ENCODE results near the gene DNHD1.
A peak's percentile ranks its signal among the peaks of the same experiment; 100 is the strongest.

DNHD1 gene

DNA sequence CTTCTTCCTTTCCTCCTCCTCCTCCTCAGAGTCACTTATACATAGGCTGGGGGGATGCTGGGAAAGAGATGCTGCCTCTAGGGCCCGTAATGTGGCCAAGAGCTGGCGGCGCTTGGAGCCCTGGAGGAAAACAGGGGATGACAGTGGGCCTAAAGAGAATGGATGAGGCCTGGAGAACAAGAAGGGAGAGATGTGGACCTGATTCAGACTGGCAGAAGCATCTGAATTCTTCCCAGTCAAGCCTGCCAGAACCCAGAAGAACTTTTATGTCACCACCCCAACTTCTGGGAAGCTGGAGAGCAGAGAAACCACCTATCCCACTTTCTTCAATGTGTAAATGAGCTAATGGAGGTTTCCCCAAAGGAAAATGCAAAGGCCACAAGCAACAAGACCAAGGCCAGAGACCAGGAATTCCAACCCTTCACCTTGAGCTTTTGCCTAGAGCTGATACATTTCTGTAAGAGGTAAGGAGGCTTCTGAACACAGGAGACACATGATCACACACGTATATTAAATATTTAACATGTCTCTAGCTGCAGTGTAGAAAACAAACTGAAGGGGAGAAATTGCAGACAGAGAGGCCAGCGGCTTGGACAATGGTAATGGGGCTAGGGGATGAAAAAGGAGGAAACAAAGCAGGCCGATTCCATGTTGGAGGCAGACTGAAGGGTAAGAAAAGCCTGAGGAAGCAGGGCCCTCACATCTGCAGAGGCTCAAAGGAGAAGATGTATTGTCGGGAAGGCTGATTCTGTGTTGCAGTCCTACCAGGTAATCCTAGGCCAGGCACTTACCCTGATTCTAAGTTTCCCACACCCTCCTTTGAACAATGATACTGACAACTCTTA is 105.2 kb downstream of the DNHD1 start:
- ATAC-seq (no peak), DNase-seq (ENCODE audit: low spot score in 2 of 2) (peak in 1 of 2 donors; percentile 46)
- Mint-ChIP-seq H3K27ac (no peak overlapping the region), H3K4me1 (peaks cover 31% of the 10 kb centered on the region), H3K4me3 (no peak overlapping the region), H3K36me3 (peaks cover 51% of the 10 kb centered on the region), H3K9me3 (no peaks in the 10 kb centered on the region)

DNA sequence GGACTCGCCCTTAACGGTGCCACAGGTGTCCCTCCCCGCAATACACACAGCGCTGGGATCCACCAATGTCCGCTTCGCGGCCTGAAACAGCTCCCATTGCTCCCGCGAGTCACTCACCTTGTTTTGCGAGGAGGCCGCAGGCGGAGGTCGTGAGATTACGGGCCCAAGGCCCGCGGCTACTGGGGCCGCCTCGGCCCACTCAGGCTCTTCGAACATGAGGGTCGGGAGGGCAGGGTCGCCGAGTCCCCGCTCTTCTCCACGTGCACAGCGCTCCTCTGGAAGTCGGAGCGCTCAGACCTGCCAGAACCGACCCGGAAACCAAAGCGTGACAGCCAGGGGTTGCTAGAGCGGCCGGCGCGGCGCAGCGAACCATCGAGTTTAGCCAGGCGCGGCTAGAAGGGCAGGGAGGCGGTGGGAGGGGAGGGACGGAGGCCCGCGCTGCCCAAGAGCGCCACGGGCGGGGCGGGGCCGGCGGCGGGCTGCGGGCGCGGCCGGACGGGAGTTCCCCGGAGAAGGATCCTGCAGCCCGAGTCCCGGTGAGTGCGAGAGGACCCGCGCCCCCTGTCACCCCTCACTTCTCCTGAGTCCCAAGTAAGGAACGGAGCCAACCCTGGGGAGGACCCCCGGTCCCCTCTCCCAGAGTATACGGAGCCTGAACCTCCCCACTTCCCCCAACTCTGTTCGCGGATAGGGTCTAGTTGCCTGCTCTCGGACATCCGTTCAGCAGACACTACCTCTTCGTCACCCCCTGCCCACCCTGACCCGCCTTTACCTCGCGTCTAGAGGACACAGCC is 106.4 kb downstream of the DNHD1 start, which contains the start of the genes ILK and RRP8:
ILK (plus strand) TSS at position 488 of the 794 bp plus-strand sequence. CDS start 498 bp downstream, outside the sequence.
RRP8 (minus strand) TSS at position 330 of the 794 bp plus-strand sequence; CDS start at position 216, 114 bp downstream.
- H3K27ac Mint-ChIP-seq = no peak within 1 kb of the TSS
- H3K4me1 Mint-ChIP-seq = peaks cover 28% of the 10 kb centered on the region
- H3K36me3 Mint-ChIP-seq = peaks cover 51% of the 10 kb centered on the region
- no peaks in the 10 kb centered on the region for H3K9me3 Mint-ChIP-seq
- ATAC-seq (peak; percentile 88), DNase-seq (ENCODE audit: low spot score in 2 of 2) (peak; percentile 71 to 93)
- H3K4me3 Mint-ChIP-seq = no peak within 1 kb of the TSS

DNA sequence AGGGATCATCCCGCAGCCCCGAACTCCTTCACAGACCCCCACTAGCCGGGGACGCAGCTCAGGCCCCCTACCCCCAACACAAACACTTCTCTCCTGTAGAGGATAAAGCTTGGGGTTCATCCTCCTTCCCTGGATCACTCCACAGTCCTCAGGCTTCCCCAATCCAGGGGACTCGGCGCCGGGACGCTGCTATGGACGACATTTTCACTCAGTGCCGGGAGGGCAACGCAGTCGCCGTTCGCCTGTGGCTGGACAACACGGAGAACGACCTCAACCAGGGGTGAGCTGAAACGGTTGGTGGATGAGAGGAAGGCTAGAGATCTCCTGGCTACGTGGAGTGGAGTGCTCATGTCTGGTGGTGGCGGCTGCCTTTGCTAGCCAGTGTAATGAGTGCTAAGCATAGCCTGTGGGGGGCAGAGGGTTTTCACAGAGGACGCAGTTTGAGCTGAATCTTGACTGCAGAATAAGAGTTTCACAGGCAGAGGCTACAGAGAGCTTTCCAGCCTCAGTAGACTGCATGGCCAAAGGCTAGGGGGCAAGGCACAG is 107.1 kb downstream of the DNHD1 start:
- DNase-seq (ENCODE audit: low spot score in 2 of 2) = no peak
- ATAC-seq = peak; percentile 71

DNA sequence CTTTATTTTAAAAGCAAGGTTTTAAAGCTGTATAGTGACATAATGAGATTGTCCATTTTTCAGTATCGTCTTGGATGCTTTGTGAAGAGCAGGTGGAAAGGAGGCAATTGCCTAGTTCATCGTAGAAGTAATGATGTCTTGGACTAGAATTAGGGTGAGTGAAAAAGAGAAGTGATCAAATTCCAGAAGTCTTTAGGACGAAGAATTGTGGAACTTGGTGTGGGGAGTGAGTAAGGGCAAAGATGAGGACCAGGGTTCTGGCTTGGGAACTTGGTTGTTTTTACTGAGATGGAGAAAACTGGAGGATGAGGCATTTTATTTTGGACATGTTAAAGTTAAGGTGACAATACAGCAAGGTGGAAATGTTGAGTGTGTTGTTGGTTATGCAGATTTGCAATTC is 107.7 kb downstream of the DNHD1 start:
- ATAC-seq (no peak), DNase-seq (ENCODE audit: low spot score in 2 of 2) (peak in 1 of 2 donors; percentile 37)
- Mint-ChIP-seq H3K36me3 (peaks cover 51% of the 10 kb centered on the region), H3K4me3 (no peak overlapping the region), H3K9me3 (no peaks in the 10 kb centered on the region), H3K4me1 (peaks cover 33% of the 10 kb centered on the region), H3K27ac (no peak overlapping the region)

More for the DNA sequence above, 107.1 kb downstream of the DNHD1 start:
- H3K36me3 Mint-ChIP-seq = peaks cover 51% of the 10 kb centered on the region
- H3K4me3 Mint-ChIP-seq = no peak overlapping the region
- peaks cover 28% of the 10 kb centered on the region for H3K4me1 Mint-ChIP-seq
- H3K9me3 Mint-ChIP-seq = no peaks in the 10 kb centered on the region
- H3K27ac Mint-ChIP-seq = no peak overlapping the region

DNA sequence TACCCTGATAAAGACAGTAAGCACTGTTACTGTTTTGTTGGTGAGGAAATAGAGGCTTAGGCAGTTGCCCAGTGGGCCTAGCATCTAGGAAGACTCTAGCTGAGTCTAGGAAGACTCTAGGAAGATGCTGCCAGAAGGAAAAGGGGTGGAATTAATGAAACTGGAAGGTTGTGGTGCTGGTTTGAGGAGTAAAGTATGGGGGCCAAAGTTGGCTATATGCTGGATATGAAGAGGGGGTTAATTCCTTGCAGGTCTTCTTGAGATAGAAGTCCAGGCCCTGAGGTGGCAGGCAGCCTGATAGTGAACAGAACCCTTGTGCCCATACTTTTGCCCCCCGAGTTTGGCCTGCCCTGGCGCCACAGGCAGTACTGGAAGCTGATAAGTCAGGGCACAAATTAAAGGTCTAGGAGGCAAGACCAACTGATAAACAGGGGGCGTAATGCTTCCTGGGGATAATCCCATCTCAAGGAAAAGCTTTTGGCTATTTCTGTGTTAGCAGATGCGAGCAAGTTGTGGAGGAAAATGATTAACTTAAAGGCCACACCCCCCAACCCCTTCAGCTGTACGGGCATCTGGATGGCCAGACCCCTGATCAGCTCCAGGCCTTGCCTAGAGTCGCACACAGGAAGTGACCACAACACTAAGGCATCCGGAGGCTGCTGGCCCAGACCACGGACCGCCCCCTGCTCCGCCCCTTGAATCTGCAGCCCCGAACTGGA is 109.5 kb downstream of the DNHD1 start:
- Mint-ChIP-seq H3K27ac (no peak overlapping the region), H3K4me3 (no peak overlapping the region), H3K4me1 (peaks cover 51% of the 10 kb centered on the region), H3K9me3 (no peaks in the 10 kb centered on the region), H3K36me3 (peaks cover 57% of the 10 kb centered on the region)
- DNase-seq (ENCODE audit: low spot score in 2 of 2) (peak; percentile 43 to 80), ATAC-seq (peak; percentile 53)

DNA sequence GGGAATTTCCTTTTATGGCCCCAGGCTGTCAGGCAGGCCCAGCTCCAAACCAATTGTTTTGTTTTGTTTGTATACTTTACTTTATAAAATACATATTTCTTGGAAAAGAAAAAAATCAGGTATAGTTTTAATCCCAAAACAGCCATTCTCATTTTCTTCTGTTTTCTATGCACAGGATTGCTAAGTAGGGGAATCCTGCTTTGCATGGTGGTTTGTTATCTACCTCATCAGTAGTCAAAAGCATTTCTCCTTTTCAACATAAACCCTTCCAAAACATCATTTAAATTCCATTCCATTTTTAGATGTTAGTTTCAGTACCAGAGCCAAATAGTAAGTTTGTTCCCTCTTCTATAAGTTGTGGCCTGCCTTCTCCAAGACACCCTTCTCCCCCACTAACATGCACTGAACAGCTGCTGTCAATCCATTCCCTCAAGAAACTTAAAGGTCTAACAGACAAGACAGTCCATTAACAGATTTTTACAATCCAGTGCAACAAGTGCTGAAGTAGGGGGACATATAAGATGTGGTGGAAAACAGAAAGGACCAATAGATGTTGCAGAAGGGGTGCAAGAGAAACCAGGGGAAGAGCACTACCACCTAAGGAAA is 110.2 kb downstream of the DNHD1 start:
- peaks cover 52% of the 10 kb centered on the region for H3K36me3 Mint-ChIP-seq
- H3K4me1 Mint-ChIP-seq = peaks cover 51% of the 10 kb centered on the region
- H3K4me3 Mint-ChIP-seq = no peak overlapping the region
- H3K9me3 Mint-ChIP-seq = no peaks in the 10 kb centered on the region
- no peak for ATAC-seq
- peak overlapping the region; percentile 61 for H3K27ac Mint-ChIP-seq
- peak in 1 of 2 donors; percentile 48 for DNase-seq (ENCODE audit: low spot score in 2 of 2)

DNA sequence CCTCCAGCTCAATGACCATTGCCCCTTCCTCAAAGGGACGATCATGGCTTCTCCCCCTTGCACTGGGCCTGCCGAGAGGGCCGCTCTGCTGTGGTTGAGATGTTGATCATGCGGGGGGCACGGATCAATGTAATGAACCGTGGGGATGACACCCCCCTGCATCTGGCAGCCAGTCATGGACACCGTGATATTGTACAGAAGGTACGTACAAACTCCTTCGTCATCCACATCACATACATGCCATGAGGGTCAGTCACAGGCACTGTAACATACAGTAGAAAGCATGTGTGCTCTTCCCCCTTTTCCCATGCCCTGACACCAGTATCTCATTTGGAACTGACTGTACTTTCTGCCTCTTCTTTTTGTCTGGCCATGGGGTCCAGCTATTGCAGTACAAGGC is 110.9 kb downstream of the DNHD1 start:
- DNase-seq (ENCODE audit: low spot score in 2 of 2) (peak in 1 of 2 donors; percentile 41), ATAC-seq (no peak)
- H3K9me3 Mint-ChIP-seq = no peaks in the 10 kb centered on the region
- H3K4me1 Mint-ChIP-seq = peaks cover 51% of the 10 kb centered on the region
- no peak overlapping the region for H3K4me3 Mint-ChIP-seq
- H3K36me3 Mint-ChIP-seq = peaks cover 52% of the 10 kb centered on the region
- peak overlapping the region; percentile 61 for H3K27ac Mint-ChIP-seq

DNA sequence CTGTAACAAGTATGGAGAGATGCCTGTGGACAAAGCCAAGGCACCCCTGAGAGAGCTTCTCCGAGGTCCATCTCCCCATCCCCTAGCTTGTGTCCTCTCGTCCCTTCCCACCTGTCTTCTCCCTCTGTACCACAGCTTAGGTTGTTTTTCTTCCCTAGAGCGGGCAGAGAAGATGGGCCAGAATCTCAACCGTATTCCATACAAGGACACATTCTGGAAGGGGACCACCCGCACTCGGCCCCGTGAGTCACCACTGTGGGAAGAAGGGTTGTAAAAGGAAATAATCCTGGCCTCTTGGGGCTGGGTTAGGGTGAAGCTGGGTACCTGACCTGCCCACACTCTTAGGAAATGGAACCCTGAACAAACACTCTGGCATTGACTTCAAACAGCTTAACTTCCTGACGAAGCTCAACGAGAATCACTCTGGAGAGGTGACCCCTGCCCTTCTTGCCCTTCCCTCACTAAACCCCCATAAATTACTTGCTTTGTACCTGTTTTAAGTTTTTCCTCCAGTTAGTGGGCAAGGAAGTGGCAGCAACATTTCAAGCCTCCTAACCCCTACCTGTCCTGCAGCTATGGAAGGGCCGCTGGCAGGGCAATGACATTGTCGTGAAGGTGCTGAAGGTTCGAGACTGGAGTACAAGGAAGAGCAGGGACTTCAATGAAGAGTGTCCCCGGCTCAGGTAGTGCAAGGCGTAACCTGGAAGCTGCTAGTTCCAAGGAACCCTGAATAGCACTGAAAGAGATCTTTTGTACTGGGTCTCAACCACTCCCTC is 111.8 kb downstream of the DNHD1 start:
- Mint-ChIP-seq H3K9me3 (no peaks in the 10 kb centered on the region), H3K36me3 (peaks cover 52% of the 10 kb centered on the region), H3K4me1 (peaks cover 51% of the 10 kb centered on the region), H3K27ac (peak overlapping the region; percentile 61), H3K4me3 (no peak overlapping the region)
- DNase-seq (ENCODE audit: low spot score in 2 of 2) = peak in 1 of 2 donors; percentile 48
- no peak for ATAC-seq

DNA sequence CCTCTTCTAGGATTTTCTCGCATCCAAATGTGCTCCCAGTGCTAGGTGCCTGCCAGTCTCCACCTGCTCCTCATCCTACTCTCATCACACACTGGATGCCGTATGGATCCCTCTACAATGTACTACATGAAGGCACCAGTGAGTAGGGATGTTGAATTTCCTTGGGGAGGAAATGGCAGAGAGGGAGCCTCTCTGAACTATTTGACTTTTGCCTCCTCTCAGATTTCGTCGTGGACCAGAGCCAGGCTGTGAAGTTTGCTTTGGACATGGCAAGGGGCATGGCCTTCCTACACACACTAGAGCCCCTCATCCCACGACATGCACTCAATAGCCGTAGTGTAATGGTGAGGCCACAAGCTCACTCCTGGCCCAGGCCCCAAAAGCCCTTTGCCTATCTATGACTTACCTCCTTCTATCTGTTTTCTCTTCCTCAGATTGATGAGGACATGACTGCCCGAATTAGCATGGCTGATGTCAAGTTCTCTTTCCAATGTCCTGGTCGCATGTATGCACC is 112.5 kb downstream of the DNHD1 start:
- H3K36me3 Mint-ChIP-seq = peaks cover 52% of the 10 kb centered on the region

DNA sequence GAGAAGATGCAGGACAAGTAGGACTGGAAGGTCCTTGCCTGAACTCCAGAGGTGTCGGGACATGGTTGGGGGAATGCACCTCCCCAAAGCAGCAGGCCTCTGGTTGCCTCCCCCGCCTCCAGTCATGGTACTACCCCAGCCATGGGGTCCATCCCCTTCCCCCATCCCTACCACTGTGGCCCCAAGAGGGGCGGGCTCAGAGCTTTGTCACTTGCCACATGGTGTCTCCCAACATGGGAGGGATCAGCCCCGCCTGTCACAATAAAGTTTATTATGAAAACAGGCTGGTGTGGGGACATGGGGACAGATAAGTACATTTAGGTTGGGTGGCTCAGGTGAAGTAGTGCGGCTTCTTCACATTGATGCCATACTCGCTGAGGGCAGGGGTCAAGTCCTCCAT is 113.5 kb downstream of the DNHD1 start:
- Mint-ChIP-seq H3K36me3 (peaks cover 52% of the 10 kb centered on the region), H3K27ac (no peak overlapping the region), H3K4me3 (no peak overlapping the region), H3K4me1 (peaks cover 51% of the 10 kb centered on the region), H3K9me3 (no peaks in the 10 kb centered on the region)
- DNase-seq (ENCODE audit: low spot score in 2 of 2) (no peak), ATAC-seq (no peak)

More for the DNA sequence above, 112.5 kb downstream of the DNHD1 start:
- peaks cover 51% of the 10 kb centered on the region for H3K4me1 Mint-ChIP-seq
- no peak overlapping the region for H3K4me3 Mint-ChIP-seq
- H3K9me3 Mint-ChIP-seq = no peaks in the 10 kb centered on the region
- peak overlapping the region; percentile 41 for H3K27ac Mint-ChIP-seq
- ATAC-seq (no peak), DNase-seq (ENCODE audit: low spot score in 2 of 2) (no peak)

DNA sequence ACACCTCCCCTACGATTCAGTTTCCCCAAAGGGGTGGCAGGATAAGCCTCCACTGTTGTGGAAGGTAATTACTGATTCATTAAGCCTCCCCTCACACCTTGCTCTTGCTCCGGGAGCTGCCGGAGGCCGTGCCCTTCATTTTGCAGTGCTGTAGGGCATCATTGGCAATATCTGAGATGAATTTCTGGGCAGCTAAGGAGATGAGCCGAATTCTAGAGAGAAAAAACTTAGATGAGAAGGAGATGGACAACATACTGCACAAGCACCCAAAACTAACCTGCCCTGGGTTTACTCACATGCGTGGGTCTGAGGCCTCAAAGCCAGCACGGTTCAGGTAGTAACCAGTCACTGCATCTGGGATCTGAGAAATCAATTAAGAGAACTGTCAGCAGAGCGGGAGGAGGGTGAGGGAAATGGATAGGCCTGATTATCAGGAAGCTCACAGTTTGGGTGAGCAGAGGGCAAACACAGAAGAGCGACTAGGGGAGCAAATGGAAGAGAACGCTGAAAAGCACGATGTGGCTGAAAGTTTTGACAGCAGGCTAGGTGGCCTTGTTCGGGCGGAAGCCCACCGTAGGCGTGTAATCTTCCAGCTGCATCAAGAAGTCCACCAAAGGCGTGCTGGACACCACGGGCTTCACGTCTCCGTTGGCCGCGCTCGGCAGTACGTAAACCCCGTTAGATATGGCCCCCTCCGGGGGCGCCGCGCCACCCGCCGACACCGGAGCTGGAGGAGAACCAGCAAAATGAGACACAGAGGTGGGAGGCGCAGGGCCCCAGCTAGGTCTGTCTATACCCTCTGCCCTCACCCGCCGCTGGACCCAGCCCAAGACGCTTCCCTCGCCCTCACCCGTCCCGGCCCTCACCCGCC is 114.2 kb downstream of the DNHD1 start:
- Mint-ChIP-seq H3K4me1 (peaks cover 45% of the 10 kb centered on the region), H3K27ac (no peak overlapping the region), H3K36me3 (peaks cover 45% of the 10 kb centered on the region), H3K4me3 (no peak overlapping the region), H3K9me3 (no peaks in the 10 kb centered on the region)
- no peak for DNase-seq (ENCODE audit: low spot score in 2 of 2)
- peak; percentile 2 for ATAC-seq

DNA sequence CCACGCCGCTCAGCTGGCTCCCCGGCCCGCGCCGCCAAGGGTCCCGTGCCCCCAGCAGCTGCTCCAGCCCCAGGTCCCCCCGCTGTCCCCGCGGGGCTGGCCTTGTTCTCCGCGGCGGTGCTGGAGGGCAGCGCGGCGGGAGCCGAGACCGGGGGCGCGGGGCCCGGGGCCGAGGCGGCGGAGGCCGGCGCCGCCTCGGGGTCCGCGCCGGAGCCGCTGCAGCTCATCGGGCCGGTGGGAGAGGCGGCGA is 114.8 kb downstream of the DNHD1 start:
- Mint-ChIP-seq H3K4me3 (no peak overlapping the region), H3K27ac (no peak overlapping the region), H3K36me3 (peaks cover 45% of the 10 kb centered on the region), H3K9me3 (no peaks in the 10 kb centered on the region), H3K4me1 (peaks cover 39% of the 10 kb centered on the region)
- ATAC-seq (no peak), DNase-seq (ENCODE audit: low spot score in 2 of 2) (peak in 1 of 2 donors; percentile 23)

Data from stimulated activated effector memory CD8-positive, alpha-beta T cell treated with anti-CD3 and anti-CD28 coated beads, Interleukin-12 subunit alpha, Interleukin-12 subunit beta, amount 100 ng/mL, for 72 hours (primary cell).